T-cell (primary cell): ENCODE results near the gene COL5A3. TPM values are rescaled to one million over a fixed set of nuclear protein-coding genes. Genes with fewer than 3 reads are reported as not detected.

Experiments used
- ATAC-seq, 4 experiments: fragments of 200-7000 bp in 3 of 4; fragments of 150-1000 bp in 1 of 4; cut with Tn5 transposase; replicated peaks in 1 of 4; 1 replicate in 3 of 4; 2 replicates in 1 of 4; pipeline ENCODE4 v1.10.0; 2021; ENCODE audit warnings: moderate library complexity in 3 of 4, mild to moderate bottlenecking in 2 of 4, moderate number of reproducible peaks in 1 of 4
- CTCF ChIA-PET, 2 donors: fragments of 300-600 bp; sonication (Branson Sonifier 250); formaldehyde crosslinking; loops; one replicate each; lab custom pipeline; 2022; ENCODE audit warnings: antibody characterized with exemption in 2 of 2; lab: Charles Lee
- POLR2A ChIA-PET, 2 donors: fragments of 300-600 bp; sonication (Branson Sonifier 250); formaldehyde crosslinking; loops; one replicate each; lab custom pipeline; 2022; ENCODE audit warnings: antibody characterized with exemption in 2 of 2; lab: Charles Lee
- DNase-seq, 35 experiments: peaks; one replicate each; pipeline versions ENCODE4 v3.0.0 to v3.0.0-alpha.2; 2013 to 2023
- H3K27ac ChIP-seq: one replicate; pipeline ENCODE4 v1.5.1; 2013; ENCODE audit warnings: low read length
- H3K27me3 ChIP-seq, 2 experiments: replicated peaks in 1 of 2; 1 replicate in 1 of 2; 2 replicates in 1 of 2; pipeline versions ENCODE4 v1.6.1 to v1.7.0; 2013; ENCODE audit warnings: low read length in 1 of 2, mixed read lengths in 1 of 2; ENCODE audit not compliant: control insufficient read depth in 2 of 2, insufficient read depth in 2 of 2; ENCODE audit errors: extremely low read depth in 1 of 2
- H3K36me3 ChIP-seq, 2 donors: 1 replicate in 1 of 2; 2 replicates in 1 of 2; pipeline versions ENCODE4 v1.6.1 to v1.7.0; 2013; ENCODE audit warnings: low read length in 1 of 2; ENCODE audit not compliant: control insufficient read depth in 2 of 2, insufficient read depth in 1 of 2; ENCODE audit errors: extremely low read depth in 1 of 2
- H3K4me1 ChIP-seq, 2 experiments: 1 replicate in 1 of 2; 2 replicates in 1 of 2; pipeline versions ENCODE4 v1.6.1 to v1.7.0; 2013; ENCODE audit warnings: low read length in 2 of 2, mixed read lengths in 1 of 2; ENCODE audit not compliant: insufficient read depth in 2 of 2, control insufficient read depth in 1 of 2; ENCODE audit errors: extremely low read depth in 1 of 2
- H3K4me3 ChIP-seq, 2 donors: 1 replicate in 1 of 2; 2 replicates in 1 of 2; pipeline versions ENCODE4 v1.5.1 to v1.7.0; 2013; ENCODE audit warnings: mild to moderate bottlenecking in 2 of 2, low read length in 1 of 2, moderate library complexity in 1 of 2; ENCODE audit not compliant: control insufficient read depth in 1 of 2; ENCODE audit errors: extremely low read depth in 1 of 2
- H3K9me3 ChIP-seq: 2 replicates; pipeline ENCODE4 v1.7.0; 2013
- H3K27ac Mint-ChIP-seq, 2 donors: one replicate each; pipeline ENCODE4 v1.8.0; 2020 to 2021; ENCODE audit warnings: mild to moderate bottlenecking in 2 of 2, mixed read lengths in 2 of 2
- H3K27me3 Mint-ChIP-seq, 2 donors: one replicate each; pipeline ENCODE4 v1.8.0; 2021 to 2022; ENCODE audit warnings: mixed read lengths in 2 of 2
- H3K36me3 Mint-ChIP-seq: one replicate; pipeline ENCODE4 v1.8.0; 2021; ENCODE audit warnings: mixed read lengths
- H3K4me1 Mint-ChIP-seq, 3 donors: one replicate each; pipeline ENCODE4 v1.8.0; 2020 to 2022; ENCODE audit warnings: mixed read lengths in 3 of 3, mild to moderate bottlenecking in 1 of 3
- H3K4me3 Mint-ChIP-seq, 3 donors: one replicate each; pipeline ENCODE4 v1.8.0; 2020 to 2022; ENCODE audit warnings: mild to moderate bottlenecking in 3 of 3, mixed read lengths in 3 of 3, moderate library complexity in 3 of 3
- H3K9me3 Mint-ChIP-seq, 3 donors: one replicate each; pipeline ENCODE4 v1.8.0; 2020 to 2022; ENCODE audit warnings: mixed read lengths in 3 of 3
- WGBS: methylation state at CpG from one replicate; pipeline ENCODE4 v1.1.5; 2013; ENCODE audit warnings: missing lambda C conversion rate; ENCODE audit not compliant: insufficient coverage; 5-methylcytosine and 5-hydroxymethylcytosine counted together
- total RNA-seq, 35 experiments: library from RNA in 6 of 35; stranded (reverse) in 6 of 35; fragments of 120-200 nt in 1 of 35; gene quantifications; one replicate each; pipeline versions ENCODE4 v1.2.1 to v1.2.4 and lab custom pipeline; 2013 to 2026

The COL5A3 gene
- total RNA-seq, 5 donors from 2014 or later (not counting 1 experiment from before 2014, with no cell fraction given): 0.13 to 3.4 (median 2.2) TPM

GRCh38 chr19:9910625-9911024 lies 99.7 kb downstream of the COL5A3 start:
- H3K27me3 Mint-ChIP-seq: peaks cover 0 to 11% of the 10 kb centered on the region in 2 donors
- Histone ChIP-seq H3K9me3 (no peaks in the 10 kb centered on the region), H3K27ac (no peak overlapping the region), H3K4me1 (peaks cover 0 to 18% of the 10 kb centered on the region in 2 experiments), H3K4me3 (no peak overlapping the region), H3K27me3 (peaks cover 0 to 51% of the 10 kb centered on the region in 2 experiments), H3K36me3 (no peaks in the 10 kb centered on the region)
- DNase-seq (no peak), ATAC-seq (no peak)
- H3K27ac Mint-ChIP-seq: no peak overlapping the region
- WGBS: no CpG with 5 or more reads among the region's 1 CpG
- CTCF ChIA-PET: no interaction called here
- POLR2A ChIA-PET: no interaction called here
- H3K9me3 Mint-ChIP-seq: no peaks in the 10 kb centered on the region
- no peaks in the 10 kb centered on the region for H3K36me3 Mint-ChIP-seq
- H3K4me3 Mint-ChIP-seq: no peak overlapping the region
- H3K4me1 Mint-ChIP-seq: peaks cover 5 to 7% (median 7%) of the 10 kb centered on the region in 3 donors

Other genes starting within 250 kb of the COL5A3 start
- 10 to 100 TPM; 13.7 to 19.7 (median 18.4) TPM for gene ZNF846, start 241.8 kb downstream of the COL5A3 start, total RNA-seq
- 10 to 100 TPM; 31.5 to 37.7 (median 35.0) TPM for gene FBXL12, start 191.4 kb downstream of the COL5A3 start, total RNA-seq
- 100 to 1,000 TPM; 205 to 228 (median 215) TPM for gene UBL5, start 182.6 kb downstream of the COL5A3 start, total RNA-seq
- gene PIN1, start 175.2 kb downstream of the COL5A3 start, total RNA-seq: 10 to 100 TPM; 49.4 to 92.6 (median 79.4) TPM
- gene OLFM2, start 74.0 kb downstream of the COL5A3 start, total RNA-seq: 10 to 100 TPM in 3 of 5 donors, 1 to 10 TPM in 2; 6.0 to 18.0 (median 11.9) TPM
- gene RDH8, start 3.0 kb upstream of the COL5A3 start, total RNA-seq: not detected
- 100 to 1,000 TPM in 3 of 5 donors, 10 to 100 TPM in 2; 75.5 to 116 (median 109) TPM for gene SHFL, start 75.8 kb upstream of the COL5A3 start, total RNA-seq
- gene ANGPTL6, start 92.2 kb upstream of the COL5A3 start, total RNA-seq: 1 to 10 TPM in 3 of 5 donors, under 1 TPM in 2; 0.37 to 1.7 (median 1.1) TPM
- 100 to 1,000 TPM in 3 of 5 donors, 10 to 100 TPM in 2; 89.3 to 140 (median 123) TPM for gene PPAN, start 95.9 kb upstream of the COL5A3 start, total RNA-seq
- gene P2RY11, start 101.2 kb upstream of the COL5A3 start, total RNA-seq: 10 to 100 TPM; 58.8 to 75.2 (median 61.7) TPM
- gene EIF3G, start 109.4 kb upstream of the COL5A3 start, total RNA-seq: 100 to 1,000 TPM; 288 to 435 (median 387) TPM
- 100 to 1,000 TPM; 199 to 245 (median 235) TPM for gene DNMT1, start 184.4 kb upstream of the COL5A3 start, total RNA-seq
- 10 to 100 TPM in 2 of 5 donors, 1 to 10 TPM in 3; 6.2 to 11.4 (median 9.8) TPM for gene S1PR2, start 220.8 kb upstream of the COL5A3 start, total RNA-seq
- 10 to 100 TPM; 32.9 to 56.6 (median 53.1) TPM for gene MRPL4, start 241.7 kb upstream of the COL5A3 start, total RNA-seq